ENCODE data around the gene ATP11C.

GRCh38 chrX:139974471-139974870 lies 41.6 kb upstream of the ATP11C start:
- no peak for TF ChIP-seq POLR2AphosphoS5 (IDR thresholded peaks at IDR 0.05; ENCODE audit: low read depth)
- no peak for TF ChIP-seq CTCF (conservative IDR thresholded peaks at IDR 0.05; ENCODE audit: low read depth in 2 of 2)
- TF ChIP-seq EZH2 (IDR thresholded peaks at IDR 0.05; ENCODE audit: low read depth, unreplicated experiment) = no peak
- no peak for TF ChIP-seq EZH2phosphoT487 (IDR thresholded peaks at IDR 0.05; ENCODE audit: unreplicated experiment)
- no peak for TF ChIP-seq CREB1 (CRISPR knock-in tag; IDR thresholded peaks at IDR 0.05; ENCODE audit: low read depth)
- TF ChIP-seq REST (IDR thresholded peaks at IDR 0.05; ENCODE audit: unreplicated experiment) = no peak
- no peak for TF ChIP-seq STAT1 (IDR thresholded peaks at IDR 0.05; ENCODE audit: unreplicated experiment)
- no peak for TF ChIP-seq JUNB (IDR thresholded peaks at IDR 0.05; ENCODE audit: unreplicated experiment)
- no peak for TF ChIP-seq ETS1 (IDR thresholded peaks at IDR 0.05)
- TF ChIP-seq ZNF331 (CRISPR knock-in tag; IDR thresholded peaks at IDR 0.05; ENCODE audit: low read depth) = no peak
- TF ChIP-seq ZNF462 (CRISPR knock-in tag; IDR thresholded peaks at IDR 0.05) = no peak
- no peak for TF ChIP-seq ZNF114 (CRISPR knock-in tag; IDR thresholded peaks at IDR 0.05)

Measured in GM23338 (cell line).